Heart left ventricle (tissue), 13 donors: ENCODE measurements around the gene SLC39A10.

ENCODE experiments used
- POLR2A ChIP-seq, 2 donors: fragments of 450-650 bp; IDR thresholded peaks; one replicate each; pipeline ENCODE4 v1.6.1; 2017; ENCODE audit warnings: antibody characterized with exemption in 2 of 2, mild to moderate bottlenecking in 2 of 2, moderate library complexity in 2 of 2
- TF ChIP-seq, protein P1 (sequence below), 12 donors: fragments of 200-600 bp; sonication (generic) in 4 of 12; IDR thresholded peaks; one replicate each; pipeline versions ENCODE4 v1.5.0 to v1.8.0; 2018 to 2022; ENCODE audit warnings: antibody characterized with exemption in 12 of 12, mild to moderate bottlenecking in 5 of 12
- donor health status: ischemic (EF 13 %, LVEDD 7.1; RV severe dilation, severe dysfunction).
- donor health status: DM: no; HTN: yes; CAD: no.
- donor health status: DM: no; HTN: no; CAD: no.
- donor health status: ischemic (EF 25% LVEDD 6.9; RV normal size, moderate dysfunction).
- donor health status: ischemic (EF 25% LVEDD 5.7; RV mildly dilated, moderate dysfunction).
- donor health status: ischemic (EF 35%, LVEDD 5.7; RV mildly dilated, moderate dysfunction).
- donor health status: nonischemic (EF 11% LVEDD 7.7; RV severe dilation, severe dysfunction).
- donor health status: DM: yes; HTN: yes; CAD: no.
- donor health status: PGD.
- donor health status: ischemic (EF 29% LVEDD 5.4; RV normal size, mild dysfunction).
- donor health status: nonischemic (EF 23%, LVEDD 6.1; RV moderate dilation, normal function).

DNA sequence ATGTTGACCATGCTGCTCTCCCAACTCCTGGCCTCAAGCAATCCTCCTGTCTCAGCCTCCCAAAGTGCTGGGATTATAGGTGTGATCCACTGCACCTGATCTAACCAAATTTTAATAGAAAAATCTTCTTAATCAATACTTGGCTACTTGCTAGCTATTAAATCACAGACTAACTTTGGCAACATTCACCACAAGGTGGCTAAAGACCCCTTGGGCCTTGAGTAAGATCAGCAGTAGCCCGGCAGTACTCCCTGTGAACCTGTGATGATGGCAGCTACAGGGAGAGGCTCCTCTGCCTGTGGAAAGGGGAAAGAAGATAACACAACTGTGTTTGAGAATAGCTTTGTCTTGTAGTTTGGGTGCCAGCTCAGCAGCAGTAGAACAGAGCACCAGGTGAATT, 102.9 kb downstream of the SLC39A10 start:
- TF ChIP-seq, protein P1, sequence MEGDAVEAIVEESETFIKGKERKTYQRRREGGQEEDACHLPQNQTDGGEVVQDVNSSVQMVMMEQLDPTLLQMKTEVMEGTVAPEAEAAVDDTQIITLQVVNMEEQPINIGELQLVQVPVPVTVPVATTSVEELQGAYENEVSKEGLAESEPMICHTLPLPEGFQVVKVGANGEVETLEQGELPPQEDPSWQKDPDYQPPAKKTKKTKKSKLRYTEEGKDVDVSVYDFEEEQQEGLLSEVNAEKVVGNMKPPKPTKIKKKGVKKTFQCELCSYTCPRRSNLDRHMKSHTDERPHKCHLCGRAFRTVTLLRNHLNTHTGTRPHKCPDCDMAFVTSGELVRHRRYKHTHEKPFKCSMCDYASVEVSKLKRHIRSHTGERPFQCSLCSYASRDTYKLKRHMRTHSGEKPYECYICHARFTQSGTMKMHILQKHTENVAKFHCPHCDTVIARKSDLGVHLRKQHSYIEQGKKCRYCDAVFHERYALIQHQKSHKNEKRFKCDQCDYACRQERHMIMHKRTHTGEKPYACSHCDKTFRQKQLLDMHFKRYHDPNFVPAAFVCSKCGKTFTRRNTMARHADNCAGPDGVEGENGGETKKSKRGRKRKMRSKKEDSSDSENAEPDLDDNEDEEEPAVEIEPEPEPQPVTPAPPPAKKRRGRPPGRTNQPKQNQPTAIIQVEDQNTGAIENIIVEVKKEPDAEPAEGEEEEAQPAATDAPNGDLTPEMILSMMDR (IDR thresholded peaks at IDR 0.05) = no peak
- no peak for TF ChIP-seq POLR2A (IDR thresholded peaks at IDR 0.05)
